Superior temporal gyrus (tissue), 1 donor: ENCODE results near the gene ERGIC1.

Experiments used
- DNase-seq: peaks from one replicate; pipeline ENCODE4 v3.0.0-alpha.2; 2016; ENCODE audit errors: extremely low spot score

Gene ERGIC1

DNA sequence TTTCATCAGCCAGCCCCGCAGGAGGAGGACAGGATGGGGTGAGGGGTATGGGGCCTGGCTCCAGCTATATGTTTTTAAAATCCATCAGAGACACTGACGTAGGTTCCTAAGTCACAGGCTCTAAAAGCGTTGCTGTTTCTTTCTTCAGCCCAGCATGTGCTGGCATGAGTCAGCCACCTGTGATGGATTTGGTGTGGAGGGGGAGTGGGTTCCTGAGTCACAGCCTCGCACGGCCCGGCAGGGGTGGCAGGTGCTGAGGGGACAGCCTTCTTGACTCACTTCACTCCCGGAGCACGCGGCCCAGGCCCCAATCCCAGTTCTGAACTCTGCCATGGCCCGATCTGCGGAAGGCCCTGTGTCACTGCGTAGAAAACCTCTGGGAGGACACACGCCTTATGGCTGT, 86.4 kb downstream of the ERGIC1 start:
- no peak for DNase-seq

DNA sequence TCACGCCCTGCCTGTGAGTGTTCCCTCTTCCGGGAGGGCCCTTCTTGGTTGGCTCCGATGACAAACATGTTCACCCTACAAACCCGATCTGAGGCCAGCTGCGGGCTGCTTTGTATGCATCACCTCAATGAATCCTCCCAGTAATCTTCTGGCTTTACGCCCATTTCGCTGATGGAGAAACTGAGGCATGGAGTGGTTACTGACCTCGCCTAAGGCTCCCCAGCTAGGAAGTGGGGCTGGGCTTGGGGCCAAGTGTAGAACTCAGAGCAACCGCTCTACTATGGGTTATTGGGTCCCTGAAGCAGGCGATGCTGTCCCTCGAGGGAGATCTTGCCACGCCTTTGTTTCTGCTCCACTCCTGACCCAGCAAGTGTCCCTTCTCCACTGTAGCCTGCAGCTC, 86.9 kb downstream of the ERGIC1 start:
- no peak for DNase-seq

DNA sequence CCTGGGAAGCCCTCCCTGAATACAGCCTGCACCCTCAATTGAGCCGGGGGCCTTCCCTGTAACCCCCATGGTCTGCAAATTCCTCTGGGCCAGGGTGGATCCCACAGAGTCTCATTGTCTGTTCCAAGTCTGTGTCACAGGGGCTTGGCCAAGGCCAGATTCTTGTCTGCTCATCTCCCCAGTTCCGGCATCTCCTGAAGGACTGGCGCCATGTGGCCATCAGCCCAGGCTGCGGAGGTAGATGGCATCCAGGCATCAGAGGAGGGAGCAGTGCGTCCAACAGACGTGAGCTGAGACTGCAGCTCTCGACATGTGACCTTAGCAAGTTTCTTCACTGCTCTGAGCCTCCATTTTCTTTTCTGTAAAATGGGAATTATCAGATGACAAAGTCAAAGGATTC, 87.9 kb downstream of the ERGIC1 start:
- no peak for DNase-seq

DNA sequence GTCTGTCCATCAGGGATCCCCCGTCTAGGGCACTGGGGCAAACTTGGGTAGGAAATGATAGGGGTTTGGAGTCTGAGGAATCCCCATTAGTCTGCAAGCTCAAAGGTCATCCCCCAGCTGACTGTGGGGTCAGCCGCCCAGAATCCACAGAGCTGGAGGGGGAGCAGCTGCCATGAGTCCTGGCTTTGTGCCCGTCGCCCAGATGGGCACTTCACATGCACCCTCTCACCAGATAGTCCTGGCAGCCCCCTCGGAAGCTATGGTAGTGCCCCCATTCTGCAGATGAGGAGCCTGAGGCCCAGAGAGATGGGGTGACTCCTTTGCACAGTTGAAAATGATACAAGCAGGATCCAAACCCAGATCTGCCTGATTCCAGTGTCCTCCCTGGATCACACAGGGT, 89.5 kb downstream of the ERGIC1 start:
- no peak for DNase-seq

DNA sequence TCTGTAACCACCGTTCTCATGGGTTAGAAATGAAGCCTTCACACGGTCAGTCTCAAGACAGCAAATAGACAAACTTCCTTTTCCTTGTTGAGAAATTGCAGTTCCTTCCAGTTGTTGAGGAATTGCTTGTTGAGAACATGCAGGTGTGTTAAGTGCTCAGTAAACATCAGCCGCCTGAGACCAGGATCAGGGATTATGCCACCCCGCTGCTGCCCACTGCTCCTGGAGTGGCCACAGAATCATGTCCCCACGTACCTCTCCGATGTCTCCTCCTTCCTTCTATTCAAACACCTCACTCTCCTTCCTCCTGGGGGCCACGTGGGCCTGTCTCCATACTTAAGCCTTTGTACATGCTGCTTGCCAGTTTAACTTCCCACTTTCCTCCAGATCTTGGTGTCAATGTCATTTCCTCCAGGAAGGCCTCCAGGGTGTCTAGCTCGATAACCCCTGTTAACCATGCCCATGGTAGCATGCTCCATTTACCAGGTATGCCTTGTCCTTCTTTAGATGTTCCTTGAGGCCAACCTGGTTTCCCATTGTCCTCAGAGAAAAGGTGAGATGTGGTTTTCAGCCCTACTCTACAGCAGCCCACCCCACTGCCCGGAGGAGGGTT, 91.4 kb downstream of the ERGIC1 start:
- DNase-seq = no peak

DNA sequence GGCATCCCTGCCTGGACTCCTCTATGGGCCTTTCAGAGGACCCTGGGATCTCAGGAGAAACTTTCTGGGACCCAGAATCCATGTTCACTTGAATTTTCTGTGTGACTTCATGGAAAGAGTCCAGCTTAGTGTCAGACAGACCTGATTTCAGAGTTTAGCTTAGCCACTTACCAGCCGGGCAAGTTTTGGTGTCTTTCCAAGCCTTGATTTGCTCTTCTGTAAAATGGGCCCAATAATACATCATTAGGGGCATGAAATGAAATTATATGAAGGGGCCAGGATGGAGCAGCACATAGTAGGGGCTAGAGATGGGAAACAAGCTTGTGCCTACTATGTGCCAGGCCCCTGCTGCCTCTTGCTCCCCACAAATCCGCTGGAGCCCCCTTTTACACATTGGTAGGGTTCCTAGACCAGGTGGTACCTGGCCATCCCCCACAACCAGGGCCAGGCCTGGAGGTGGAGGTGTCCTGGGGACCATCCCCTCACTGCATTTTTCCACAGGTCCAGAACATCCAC, 92.0 kb downstream of the ERGIC1 start:
- DNase-seq = no peak

DNA sequence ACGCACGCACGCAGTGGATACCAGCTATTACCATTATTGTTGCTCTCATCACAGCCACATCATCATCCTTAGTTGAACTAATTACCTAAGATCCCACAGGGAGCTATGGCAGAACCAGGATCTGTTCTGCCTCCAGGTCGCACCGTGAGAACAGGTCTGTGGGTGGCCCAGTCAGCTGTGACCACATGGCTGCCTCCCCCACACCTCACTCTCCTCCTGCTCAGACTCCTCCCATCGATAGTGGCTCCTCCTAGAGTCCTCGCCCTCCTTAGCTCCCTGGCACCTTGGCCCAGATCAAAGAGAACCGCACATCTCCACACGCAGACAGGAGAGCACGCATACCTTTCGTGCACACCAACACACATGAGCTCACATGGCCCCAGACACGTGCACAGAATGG, 92.7 kb downstream of the ERGIC1 start:
- DNase-seq = no peak

DNA sequence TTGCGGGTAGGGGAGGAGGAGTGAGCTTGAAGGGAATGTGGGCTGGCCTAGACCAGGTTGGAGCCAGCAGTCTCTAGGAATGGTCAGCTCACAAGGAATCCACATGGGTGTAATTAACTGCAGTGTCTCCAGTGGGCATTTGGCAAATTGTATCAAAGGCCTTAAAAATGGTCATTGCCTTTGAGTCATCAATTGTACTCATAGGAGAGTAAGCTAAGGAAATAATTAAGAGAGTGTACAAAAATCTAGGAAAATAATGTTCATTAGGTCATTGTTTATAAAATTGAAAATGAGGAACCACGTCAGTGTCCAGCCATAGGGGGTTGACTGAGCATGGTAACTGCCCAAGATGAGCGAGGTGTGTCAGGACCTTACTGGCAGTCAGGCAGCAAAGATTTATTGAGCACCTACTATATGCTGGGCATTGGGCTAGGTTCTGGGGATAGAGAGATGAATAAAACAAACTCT, 95.4 kb downstream of the ERGIC1 start:
- DNase-seq = no peak

DNA sequence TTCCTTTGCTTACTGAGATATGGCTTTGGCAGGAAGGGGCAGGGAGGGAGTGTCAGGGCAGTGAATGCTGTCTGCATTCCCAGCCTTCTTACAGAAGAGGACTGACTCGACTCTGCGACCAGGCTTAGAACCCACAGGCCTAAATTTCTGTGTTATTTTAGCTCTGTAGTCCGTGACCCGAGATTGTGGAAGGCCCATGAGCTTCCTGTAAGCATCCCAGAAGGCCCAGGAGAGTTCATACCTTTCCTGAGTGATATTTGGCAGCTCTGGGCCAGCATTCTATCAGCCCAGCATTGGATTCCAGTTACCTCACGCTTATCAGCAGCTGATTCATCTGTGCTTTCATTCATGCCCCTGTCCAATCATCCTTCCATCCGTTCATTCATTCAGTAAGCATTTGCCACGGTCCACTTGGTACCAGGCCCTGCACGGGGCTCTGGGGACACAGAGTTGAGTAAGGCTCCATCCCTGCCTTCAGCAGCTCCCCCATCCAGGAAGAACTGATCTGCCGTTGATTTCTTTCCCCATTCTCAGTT, 97.0 kb downstream of the ERGIC1 start:
- DNase-seq = no peak

DNA sequence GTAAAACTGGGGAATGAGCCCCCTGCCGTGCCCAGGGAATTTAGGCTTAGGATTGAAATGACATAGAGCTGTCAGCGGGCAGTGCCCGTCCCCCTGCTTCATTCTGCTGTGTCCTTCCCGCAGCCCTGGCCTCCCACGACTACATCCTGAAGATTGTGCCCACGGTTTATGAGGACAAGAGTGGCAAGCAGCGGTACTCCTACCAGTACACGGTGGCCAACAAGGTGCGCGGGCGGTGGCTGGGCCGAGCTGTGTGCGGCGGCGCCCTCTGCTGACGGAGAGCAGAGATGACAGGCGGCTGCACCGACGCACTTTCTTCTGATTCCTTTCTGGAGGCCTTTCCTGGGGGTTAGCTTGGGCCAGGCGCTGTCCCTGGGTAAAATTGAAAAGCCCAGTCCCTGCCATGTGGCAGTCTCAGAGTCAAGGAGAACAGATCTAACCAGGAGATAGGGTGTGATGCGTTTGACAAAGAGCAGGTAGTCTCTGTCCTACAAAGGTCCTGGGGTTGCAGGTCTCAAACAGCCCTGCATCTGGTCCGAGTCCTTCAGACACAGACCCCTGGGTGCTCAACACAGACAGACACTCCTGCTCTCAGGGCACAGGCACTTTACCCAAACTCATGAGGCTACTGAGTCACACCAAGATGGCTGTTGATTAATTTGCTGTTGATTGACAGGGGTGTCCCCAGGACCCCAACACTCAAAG, 98.4 kb downstream of the ERGIC1 start:
- DNase-seq = peak; percentile 78

DNA sequence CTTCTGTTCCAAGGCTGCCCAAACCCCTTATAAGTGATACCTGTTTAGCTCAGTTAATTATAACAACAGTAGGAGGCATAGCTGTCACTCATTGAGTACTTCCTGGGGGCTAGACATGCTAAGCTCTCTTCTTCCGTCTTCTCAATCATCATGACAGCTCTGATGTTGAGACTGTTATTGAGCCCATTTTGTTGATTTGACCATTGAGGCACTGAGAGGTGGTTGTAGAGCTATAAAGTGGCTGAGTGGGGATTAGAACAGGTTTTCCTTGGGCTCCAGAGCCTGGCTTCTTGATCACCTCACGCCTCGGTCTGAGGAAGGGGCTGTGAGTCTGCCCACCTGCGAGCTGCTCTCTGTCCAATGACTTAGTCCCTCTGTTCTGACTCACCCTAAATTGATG, 99.2 kb downstream of the ERGIC1 start:
- no peak for DNase-seq

DNA sequence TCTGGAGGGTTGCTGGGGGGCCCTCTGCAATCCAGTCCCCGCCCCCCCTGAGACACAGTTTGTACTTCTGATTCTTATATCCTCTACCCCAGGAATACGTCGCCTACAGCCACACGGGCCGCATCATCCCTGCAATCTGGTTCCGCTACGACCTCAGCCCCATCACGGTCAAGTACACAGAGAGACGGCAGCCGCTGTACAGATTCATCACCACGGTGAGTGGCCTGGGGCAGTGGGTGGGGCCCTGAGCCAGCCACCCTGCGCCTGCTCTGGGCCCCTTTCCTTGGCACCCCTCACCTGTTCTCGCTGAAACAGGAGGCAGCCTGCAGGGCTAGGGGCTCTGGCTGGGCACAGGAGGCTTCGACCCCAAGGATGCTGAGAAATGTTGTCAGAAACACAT, 101.0 kb downstream of the ERGIC1 start:
- no peak for DNase-seq

DNA sequence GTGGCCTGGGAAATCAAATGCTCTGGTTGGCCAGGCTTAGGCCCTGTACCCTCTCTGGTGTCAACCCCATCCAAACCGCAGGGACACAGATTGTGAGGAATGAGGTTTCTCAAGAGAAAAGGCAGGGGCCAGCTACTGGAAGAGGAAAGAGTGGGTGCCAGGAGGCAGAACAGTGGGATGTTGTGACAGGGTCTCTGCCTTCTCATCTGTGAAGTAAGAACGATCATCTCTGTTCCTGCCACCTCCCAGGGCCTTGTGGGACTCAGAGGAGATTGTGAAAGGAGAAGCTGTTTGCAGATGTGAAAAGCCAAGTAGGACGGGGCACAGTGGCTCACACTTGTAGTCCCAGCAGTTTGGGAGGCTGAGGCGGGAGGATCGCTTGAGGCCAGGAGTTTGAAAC, 102.3 kb downstream of the ERGIC1 start:
- no peak for DNase-seq

DNA sequence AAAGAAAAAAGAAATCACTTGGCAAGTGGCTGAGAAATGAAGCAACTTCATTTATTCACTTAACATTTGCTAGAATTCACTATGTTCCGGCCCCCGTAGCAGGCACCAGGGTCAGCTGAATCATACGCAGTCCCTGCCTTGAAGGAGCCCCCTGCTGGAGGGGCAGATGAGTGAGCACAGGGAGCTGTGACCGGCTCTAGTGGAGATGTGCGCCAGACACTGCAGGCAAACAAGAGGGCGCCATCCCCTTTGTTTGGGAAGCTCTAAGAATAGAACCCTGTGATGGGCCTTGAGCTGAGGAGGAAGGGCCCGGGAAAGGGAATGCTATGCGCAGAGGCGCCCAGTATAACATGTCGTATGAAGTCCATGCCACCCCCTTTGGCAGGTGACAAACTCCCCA, 105.0 kb downstream of the ERGIC1 start:
- DNase-seq = no peak

DNA sequence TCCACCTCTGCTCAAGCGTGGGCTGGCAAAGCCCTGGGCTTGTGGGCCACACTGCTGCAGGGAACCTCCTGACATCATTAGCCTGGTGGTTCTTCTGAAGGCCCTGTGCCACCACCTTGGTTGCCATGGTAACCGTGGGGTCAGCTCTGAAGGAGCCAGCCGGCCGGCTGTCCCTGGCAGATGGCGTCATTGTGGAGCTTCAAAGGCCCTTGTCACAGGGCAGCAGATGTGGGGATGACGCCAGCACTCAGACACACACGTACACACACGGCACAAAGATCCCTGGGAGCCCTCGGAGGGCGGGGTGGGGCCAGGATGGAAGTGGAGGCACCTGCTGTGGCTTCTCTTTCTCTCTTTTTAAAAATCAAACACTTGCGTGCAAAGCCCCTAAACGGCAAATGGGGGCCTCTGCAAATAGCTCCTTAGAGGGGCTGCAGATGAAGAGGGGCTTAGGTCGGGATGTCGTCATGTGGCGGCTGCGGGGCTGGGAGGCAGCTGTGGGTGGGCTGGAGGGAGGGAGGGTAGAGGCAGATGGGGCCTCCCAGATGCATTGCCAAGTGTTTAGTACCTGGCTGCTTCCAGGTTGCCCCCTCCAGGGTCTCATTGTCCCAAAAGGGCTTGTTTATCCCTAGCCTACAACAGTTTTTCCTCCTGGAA, 105.7 kb downstream of the ERGIC1 start:
- DNase-seq = peak; percentile 50

DNA sequence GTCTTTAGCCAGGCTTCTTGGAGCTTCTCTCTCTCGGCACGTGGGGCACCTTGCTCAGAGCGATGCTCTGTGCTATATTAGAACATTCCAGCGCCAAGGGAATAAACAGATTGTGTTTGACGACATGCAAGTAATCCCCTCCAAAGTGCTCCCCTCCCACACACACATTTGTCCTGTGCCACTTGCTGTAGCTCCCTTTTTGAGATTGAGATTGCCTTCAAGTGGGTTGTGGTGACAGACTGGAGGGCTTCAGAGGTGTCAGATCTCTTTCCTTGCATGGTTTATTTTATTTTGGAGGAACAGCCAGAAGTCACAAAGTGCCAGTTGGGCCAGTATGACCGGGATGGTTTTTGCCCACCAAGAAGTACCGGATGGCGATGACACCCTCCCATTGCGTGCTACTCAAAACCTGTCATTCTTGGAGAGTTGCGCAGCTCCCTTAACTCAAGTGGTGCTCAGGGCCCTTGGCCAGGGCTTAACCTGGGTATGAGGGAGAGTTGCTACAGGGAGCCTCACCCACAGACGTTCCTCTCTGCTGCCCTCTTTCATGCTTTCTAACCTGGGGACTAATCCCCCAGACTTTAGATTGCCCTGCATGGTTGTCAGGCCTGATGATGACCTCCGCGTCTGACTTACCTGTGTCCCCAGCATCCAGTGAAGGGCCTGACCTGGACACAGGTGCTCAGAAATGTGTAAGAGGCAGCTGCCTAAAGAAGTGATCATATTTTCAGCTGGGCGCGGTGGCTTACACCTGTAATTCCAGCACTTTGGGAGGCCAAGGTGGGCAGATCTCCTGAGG, 106.4 kb downstream of the ERGIC1 start:
- DNase-seq = no peak

DNA sequence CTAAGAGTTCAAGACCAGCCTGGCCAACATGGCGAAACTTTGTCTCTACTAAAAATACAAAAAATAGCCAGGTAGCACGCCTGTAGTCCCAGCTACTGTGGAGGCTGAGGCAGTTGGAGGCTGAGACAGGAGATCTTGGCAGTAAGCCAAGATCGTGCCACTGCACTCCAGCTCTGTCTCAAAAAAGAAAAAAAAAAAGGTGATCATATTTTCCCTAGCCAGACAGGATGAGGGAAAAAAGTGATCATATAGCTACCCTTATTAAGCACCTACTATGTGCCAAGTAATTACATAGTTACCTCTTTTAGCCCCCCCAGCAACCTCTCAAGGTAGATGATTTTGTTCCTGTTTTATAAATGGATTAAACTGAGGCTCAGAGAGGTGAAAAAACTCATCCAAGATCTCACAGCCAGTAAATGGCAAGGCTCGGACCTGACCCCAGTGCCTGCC, 107.0 kb downstream of the ERGIC1 start:
- no peak for DNase-seq

DNA sequence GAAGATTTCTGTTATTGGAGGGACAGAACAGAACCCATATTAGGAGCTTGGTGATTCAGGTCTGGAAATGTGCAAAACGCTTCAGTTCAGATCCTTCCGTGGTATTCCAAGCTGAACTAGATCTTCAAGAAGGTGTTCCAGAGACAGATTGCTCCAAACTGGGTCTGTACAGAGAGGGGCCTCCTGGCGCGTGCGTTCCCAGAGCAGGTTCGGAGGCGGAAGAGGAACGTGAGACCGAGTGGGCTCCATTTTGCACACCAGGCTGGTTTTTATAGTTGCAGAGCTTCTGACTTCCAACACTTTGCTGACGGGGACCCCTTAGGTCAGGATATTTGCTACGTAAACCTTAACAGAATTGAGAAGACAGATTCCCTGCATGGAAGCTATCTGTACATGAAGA, 108.5 kb downstream of the ERGIC1 start:
- DNase-seq = no peak

DNA sequence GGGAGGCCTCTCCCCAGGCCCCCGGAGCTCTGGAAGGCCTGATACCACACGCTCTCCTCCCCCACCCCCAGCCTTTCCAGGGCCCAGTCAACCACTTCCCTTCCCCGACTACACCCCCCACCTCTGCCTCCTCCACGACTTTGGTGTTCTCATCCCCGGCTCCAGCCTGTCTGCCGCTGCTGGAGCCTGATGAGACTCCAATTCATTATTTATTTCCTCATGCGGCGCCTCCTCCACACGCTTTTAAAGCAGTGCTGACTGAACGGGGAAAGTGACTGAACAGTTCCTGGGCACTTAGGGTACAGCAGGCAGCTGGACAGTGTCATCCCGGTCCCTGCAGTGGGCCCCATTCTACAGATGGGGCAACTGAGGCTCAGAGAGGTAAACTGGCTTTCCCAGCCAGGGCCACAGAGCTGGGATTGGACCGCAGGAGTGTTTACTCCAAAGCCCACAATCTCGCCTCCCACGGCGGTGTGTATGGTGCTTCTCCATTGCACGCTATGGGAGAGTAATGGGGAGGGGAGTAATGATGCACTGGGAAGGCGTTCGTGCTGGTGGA, 109.3 kb downstream of the ERGIC1 start:
- no peak for DNase-seq

DNA sequence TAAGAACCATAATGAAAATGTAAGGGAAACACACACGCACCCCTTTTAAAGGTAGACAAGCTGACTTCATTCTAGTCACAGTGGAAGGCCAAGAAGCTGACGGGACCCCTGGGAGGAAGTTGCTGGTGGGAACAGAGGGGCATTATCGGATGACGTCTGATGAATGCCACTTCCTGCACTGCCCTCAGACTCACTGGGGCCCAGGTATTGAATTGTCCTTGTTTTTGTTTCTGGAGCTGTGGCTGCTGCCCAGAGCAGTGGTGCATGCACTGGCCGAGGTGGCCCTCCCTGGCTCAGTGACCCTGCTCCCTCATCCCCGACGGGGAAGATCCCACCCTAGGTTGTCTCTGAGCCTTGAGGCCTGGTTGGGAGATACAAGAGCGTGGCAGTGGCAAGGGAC, 109.9 kb downstream of the ERGIC1 start:
- DNase-seq = no peak

DNA sequence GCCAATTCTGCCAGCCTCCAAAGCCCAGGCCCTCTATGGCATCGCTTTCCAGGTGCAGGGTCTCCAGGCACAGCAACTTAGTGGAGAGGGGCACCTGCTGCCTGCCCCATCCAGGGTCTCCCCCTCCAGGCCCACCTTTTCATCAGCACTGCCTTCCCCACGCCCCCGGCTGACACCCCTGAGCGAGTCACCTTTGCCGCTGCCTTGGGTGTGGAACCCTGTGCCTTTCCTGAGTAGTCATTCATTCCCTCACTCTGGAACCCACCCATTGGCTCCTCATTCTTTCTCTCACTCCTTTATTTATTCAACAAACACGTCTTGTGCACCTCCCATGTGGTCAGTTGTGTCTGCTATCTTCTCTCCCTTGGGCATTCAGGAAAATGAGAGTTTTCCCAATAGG, 110.7 kb downstream of the ERGIC1 start:
- no peak for DNase-seq

DNA sequence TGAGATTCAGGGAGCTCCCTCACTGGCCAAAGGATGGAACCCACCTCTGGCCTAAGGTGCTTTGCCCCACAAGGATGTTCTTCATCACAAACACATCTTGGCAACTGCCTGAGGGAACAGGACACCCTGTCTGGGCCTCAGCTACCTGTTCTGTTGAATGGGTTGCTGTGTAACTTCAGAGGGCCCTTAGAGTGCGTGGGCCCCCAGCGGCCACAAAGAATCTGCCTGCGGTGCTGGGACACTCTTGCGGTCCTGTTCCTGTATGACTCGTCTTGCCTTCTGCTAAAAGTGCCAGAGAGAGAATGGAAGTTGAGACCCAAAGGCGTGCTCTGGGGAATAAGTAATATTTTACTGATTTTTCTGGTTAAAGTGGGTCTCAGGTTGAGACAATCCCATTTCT, 111.1 kb downstream of the ERGIC1 start:
- DNase-seq = no peak
